GM12872 (cell line): ENCODE measurements around the gene PDIA5.

Experiments used
- CTCF ChIP-seq: IDR thresholded peaks from 3 replicates; pipeline ENCODE4 v1.5.1; 2011; ENCODE audit warnings: low read depth, mild to moderate bottlenecking, low read length, moderate library complexity; ENCODE audit not compliant: insufficient read depth

Gene PDIA5

GRCh38 chr3:123094516-123095313, 27.9 kb downstream of the PDIA5 start:
- TF ChIP-seq CTCF = no peak

DNA sequence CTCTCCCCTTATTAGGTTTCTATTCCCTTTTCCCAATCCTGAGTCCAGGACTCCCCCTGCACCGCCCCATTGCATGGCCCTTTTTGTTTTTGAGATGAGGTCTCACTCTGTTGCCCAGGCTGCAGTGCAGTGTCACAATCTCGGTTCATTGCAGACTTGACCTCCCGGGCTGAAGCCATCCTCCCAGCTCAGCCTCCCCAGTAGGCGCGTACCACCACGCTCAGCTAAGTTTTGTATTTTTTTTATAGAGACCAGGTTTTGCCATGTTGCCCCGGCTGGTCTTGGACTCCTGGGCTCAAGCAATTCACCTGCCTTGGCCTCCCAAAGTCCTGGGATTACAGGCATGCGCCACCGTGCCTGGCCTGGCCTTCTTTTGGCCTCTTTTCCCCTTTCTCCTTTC, 29.3 kb downstream of the PDIA5 start:
- TF ChIP-seq CTCF = no peak

- no peak for TF ChIP-seq CTCF
These were observed 29.9 kb downstream of the PDIA5 start for GRCh38 chr3:123096731-123097130.

DNA sequence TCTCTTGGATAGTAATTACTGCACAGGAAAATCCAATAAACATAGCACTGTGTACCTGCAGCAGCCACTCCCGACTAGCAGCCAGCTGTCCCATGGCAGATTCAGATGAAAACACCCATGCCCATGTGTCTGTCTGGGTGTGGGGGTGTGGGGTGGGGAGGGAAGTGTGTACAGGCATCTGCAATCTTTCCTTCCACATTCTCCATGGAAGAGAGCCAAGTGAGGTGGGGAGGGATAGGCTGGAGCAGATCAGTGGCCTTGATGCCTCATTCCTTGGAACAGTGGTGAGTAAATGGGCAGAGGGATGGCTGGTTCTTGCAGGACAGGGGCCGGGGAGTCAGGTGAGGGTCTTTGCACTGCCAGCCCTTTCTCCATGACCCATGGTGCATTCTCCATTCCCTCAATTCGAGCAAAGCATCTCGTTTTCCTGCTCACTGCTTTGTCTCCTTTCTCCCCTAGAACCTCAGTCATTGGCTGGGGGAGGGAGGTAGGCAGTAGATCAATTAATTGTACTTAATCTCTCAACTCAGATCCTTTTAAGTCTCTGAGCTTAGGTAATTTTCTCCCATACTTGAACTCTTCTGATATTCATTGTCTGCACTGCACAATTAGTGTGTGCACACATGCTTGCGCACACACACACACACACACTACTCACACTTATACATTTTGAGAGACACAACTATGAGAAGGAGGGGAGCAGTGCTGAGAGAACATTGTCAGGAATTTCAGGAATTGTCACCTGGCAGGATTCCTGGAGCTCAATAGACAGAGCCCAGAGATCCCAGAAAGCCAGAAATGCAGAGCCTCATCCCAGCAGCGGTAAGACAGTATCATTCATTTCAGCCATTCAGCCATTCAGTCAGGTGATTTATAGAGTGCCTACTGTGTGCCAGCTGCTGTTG, 31.9 kb downstream of the PDIA5 start:
- no peak for TF ChIP-seq CTCF

- no peak for TF ChIP-seq CTCF
These were observed 32.7 kb downstream of the PDIA5 start for GRCh38 chr3:123099331-123100192.

GRCh38 chr3:123100193-123100776, 33.5 kb downstream of the PDIA5 start:
- no peak for TF ChIP-seq CTCF
